Measurements from ENCODE around the gene NKD2.

DNA sequence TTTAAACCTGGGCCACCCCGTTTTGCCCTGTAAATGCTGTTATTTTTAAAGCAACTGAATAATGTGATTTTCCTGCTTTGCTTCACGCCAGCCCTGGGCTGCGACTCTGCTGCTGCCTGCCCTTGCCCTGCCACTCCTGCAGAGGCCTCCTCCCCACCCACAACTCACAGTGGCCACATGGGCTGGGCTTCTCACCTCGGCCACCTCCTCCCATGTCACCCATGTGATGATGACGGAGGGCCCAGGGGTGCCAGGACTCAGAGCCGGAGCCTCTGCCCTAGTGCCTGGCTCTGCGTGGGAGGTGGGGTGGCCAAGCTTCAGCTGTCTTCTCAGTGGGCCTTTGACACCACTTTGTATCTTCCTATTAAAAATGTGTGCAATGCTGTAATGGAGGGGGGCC lies 48.1 kb upstream of the NKD2 start:
- TF ChIP-seq CTCF (IDR thresholded peaks at IDR 0.05 in 8 of 11, conservative IDR thresholded peaks at IDR 0.05 in 3 of 11) (no peak), POLR2A (IDR thresholded peaks at IDR 0.05) (no peak), POLR2AphosphoS5 (IDR thresholded peaks at IDR 0.05) (no peak)
